Ishikawa (cell line): ENCODE measurements around the gene COL18A1.

Experiments used
- CEBPB ChIP-seq: IDR thresholded peaks from 2 replicates; pipeline ENCODE4 v1.6.1; 2012
- CREB1 ChIP-seq: IDR thresholded peaks from 2 replicates; pipeline ENCODE4 v1.6.1; 2012; ENCODE audit warnings: low read depth
- EGR1 ChIP-seq: IDR thresholded peaks from 2 replicates; pipeline ENCODE4 v1.6.1; 2012
- EP300 ChIP-seq: IDR thresholded peaks from 2 replicates; pipeline ENCODE4 v1.6.1; 2012; ENCODE audit warnings: borderline replicate concordance
- RAD21 ChIP-seq: IDR thresholded peaks from 2 replicates; pipeline ENCODE4 v1.6.1; 2012; ENCODE audit warnings: low read depth
- TAF1 ChIP-seq: IDR thresholded peaks from 2 replicates; pipeline ENCODE4 v1.6.1; 2012; ENCODE audit warnings: low read depth, mild to moderate bottlenecking
- YY1 ChIP-seq: IDR thresholded peaks from 2 replicates; pipeline ENCODE4 v1.6.1; 2012; ENCODE audit warnings: low read depth
- TF ChIP-seq, protein P1 (sequence below): IDR thresholded peaks from 2 replicates; pipeline ENCODE4 v1.6.1; 2012
- TF ChIP-seq, protein P2 (sequence below): IDR thresholded peaks from 2 replicates; pipeline ENCODE4 v1.6.1; 2012; ENCODE audit warnings: low read depth, mild to moderate bottlenecking

GRCh38 chr21:45513741-45514310 lies 108.9 kb downstream of the COL18A1 start:
- TF ChIP-seq CREB1 (no peak), EP300 (no peak), TAF1 (no peak), YY1 (no peak), CEBPB (no peak), RAD21 (no peak), EGR1 (no peak)
- TF ChIP-seq, protein P1, sequence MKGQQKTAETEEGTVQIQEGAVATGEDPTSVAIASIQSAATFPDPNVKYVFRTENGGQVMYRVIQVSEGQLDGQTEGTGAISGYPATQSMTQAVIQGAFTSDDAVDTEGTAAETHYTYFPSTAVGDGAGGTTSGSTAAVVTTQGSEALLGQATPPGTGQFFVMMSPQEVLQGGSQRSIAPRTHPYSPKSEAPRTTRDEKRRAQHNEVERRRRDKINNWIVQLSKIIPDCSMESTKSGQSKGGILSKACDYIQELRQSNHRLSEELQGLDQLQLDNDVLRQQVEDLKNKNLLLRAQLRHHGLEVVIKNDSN = no peak
- TF ChIP-seq, protein P2, sequence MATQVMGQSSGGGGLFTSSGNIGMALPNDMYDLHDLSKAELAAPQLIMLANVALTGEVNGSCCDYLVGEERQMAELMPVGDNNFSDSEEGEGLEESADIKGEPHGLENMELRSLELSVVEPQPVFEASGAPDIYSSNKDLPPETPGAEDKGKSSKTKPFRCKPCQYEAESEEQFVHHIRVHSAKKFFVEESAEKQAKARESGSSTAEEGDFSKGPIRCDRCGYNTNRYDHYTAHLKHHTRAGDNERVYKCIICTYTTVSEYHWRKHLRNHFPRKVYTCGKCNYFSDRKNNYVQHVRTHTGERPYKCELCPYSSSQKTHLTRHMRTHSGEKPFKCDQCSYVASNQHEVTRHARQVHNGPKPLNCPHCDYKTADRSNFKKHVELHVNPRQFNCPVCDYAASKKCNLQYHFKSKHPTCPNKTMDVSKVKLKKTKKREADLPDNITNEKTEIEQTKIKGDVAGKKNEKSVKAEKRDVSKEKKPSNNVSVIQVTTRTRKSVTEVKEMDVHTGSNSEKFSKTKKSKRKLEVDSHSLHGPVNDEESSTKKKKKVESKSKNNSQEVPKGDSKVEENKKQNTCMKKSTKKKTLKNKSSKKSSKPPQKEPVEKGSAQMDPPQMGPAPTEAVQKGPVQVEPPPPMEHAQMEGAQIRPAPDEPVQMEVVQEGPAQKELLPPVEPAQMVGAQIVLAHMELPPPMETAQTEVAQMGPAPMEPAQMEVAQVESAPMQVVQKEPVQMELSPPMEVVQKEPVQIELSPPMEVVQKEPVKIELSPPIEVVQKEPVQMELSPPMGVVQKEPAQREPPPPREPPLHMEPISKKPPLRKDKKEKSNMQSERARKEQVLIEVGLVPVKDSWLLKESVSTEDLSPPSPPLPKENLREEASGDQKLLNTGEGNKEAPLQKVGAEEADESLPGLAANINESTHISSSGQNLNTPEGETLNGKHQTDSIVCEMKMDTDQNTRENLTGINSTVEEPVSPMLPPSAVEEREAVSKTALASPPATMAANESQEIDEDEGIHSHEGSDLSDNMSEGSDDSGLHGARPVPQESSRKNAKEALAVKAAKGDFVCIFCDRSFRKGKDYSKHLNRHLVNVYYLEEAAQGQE = no peak
